Suprapubic skin (tissue), 3 donors: ENCODE results near the gene ZCCHC4.

Source experiments
- EP300 ChIP-seq: sonication (generic); formaldehyde crosslinking; IDR thresholded peaks from one replicate; pipeline ENCODE4 v1.6.1; 2017; ENCODE audit warnings: antibody characterized with exemption
- TF ChIP-seq, protein P1 (sequence below), 2 donors: fragments of 200-600 bp in 1 of 2; fragments of 450-650 bp in 1 of 2; sonication (generic) in 1 of 2; IDR thresholded peaks; one replicate each; pipeline ENCODE4 v1.5.1; 2016 to 2019; ENCODE audit warnings: antibody characterized with exemption in 2 of 2, mild to moderate bottlenecking in 1 of 2, moderate library complexity in 1 of 2

DNA sequence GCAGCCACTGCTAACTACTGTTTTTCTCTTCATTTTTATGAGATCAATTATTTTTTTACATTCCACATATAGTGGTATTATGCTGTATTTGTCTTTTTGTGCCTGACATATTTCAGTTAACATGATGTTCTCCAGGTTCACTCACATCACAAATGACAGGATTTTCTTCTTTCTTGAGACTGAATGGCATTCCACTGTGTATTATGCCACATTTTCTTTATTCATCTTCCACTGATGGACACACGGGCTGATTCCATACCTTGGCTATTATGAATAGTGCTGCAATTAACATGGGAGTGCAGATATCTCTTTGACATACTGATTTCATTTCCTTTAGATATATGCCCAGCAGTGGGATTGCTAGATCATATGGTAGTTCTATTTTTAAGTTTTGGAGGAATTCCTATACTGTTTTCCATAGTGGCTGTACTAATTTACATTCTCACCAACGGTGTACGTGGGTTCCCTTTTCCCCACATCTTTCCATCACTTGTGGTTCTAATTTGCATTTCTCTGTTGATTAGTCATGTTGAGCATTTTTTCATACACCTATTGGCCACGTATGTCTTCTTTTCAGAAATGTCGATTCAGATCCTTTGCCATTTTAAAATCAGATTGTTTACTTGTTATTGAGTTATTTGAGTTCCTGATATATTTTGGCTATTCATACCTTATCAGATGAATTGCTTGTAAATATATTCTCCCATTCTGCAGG, 14.9 kb upstream of the ZCCHC4 start:
- TF ChIP-seq, protein P1, sequence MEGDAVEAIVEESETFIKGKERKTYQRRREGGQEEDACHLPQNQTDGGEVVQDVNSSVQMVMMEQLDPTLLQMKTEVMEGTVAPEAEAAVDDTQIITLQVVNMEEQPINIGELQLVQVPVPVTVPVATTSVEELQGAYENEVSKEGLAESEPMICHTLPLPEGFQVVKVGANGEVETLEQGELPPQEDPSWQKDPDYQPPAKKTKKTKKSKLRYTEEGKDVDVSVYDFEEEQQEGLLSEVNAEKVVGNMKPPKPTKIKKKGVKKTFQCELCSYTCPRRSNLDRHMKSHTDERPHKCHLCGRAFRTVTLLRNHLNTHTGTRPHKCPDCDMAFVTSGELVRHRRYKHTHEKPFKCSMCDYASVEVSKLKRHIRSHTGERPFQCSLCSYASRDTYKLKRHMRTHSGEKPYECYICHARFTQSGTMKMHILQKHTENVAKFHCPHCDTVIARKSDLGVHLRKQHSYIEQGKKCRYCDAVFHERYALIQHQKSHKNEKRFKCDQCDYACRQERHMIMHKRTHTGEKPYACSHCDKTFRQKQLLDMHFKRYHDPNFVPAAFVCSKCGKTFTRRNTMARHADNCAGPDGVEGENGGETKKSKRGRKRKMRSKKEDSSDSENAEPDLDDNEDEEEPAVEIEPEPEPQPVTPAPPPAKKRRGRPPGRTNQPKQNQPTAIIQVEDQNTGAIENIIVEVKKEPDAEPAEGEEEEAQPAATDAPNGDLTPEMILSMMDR (IDR thresholded peaks at IDR 0.05): no peak
- no peak for TF ChIP-seq EP300
